K562 (cell line): ENCODE results near the gene PUS7L. TPM values are rescaled to one million over a fixed set of nuclear protein-coding genes. Genes with fewer than 3 reads are reported as not detected.

Source experiments
- SNIP1 ChIP-seq: fragments of 450-650 bp; IDR thresholded peaks from 2 replicates; pipeline ENCODE4 v1.7.1; 2017; ENCODE audit warnings: low read depth, mild to moderate bottlenecking
- polyA plus RNA-seq, 8 experiments: library from polyadenylated mRNA; depleted of rRNA in 4 of 8; stranded (reverse) in 5 of 8; unstranded in 3 of 8; fragments of >200 nt; fragmentation: Nextera tagmentation in 2 of 8; fragmentation: Illumina TruSeq in 1 of 8; extraction: Ambion mirVana in 2 of 8; extraction: Trizol in 1 of 8; gene quantifications; 2 replicates each; pipeline versions ENCODE4 v1.2.1 to v1.2.3, GENCODE V29; 2011 to 2014; ENCODE audit warnings: inconsistent platforms in 1 of 8, missing spikeins in 1 of 8
- total RNA-seq, 7 experiments: library from RNA; depleted of rRNA in 6 of 7; stranded (reverse); fragments of >200 nt in 6 of 7; fragmentation: Illumina TruSeq in 2 of 7; extraction: Trizol in 2 of 7; gene quantifications; 2 replicates each; pipeline versions ENCODE4 v1.2.1 to v1.2.3, GENCODE V29; 2011 to 2021; ENCODE audit warnings: low replicate concordance in 1 of 7
- TF ChIP-seq, protein P1 (sequence below): fragments of 450-650 bp; IDR thresholded peaks from 2 replicates; pipeline ENCODE4 v1.6.1; 2016; ENCODE audit warnings: low read depth, mild to moderate bottlenecking, moderate library complexity
- TF ChIP-seq, protein P2 (sequence below): sonication (generic); formaldehyde crosslinking; IDR thresholded peaks from 2 replicates; pipeline ENCODE4 v1.9.0; 2022; ENCODE audit warnings: mild to moderate bottlenecking, missing genetic modification reagents
- TF ChIP-seq, protein P3 (sequence below): fragments of 450-650 bp; IDR thresholded peaks from 2 replicates; pipeline ENCODE4 v1.6.1; 2016; ENCODE audit warnings: mild to moderate bottlenecking, moderate library complexity
- TF ChIP-seq, protein P4 (sequence below): fragments of 200-800 bp; sonication (Bioruptor generic); IDR thresholded peaks from 2 replicates; pipeline ENCODE4 v1.6.1; 2016; ENCODE audit warnings: missing genetic modification characterization, missing compliant biosample characterization
- TF ChIP-seq, protein P5 (sequence below): fragments of 450-650 bp; IDR thresholded peaks from 2 replicates; pipeline ENCODE4 v1.6.1; 2016

The PUS7L gene
- total and polyA plus RNA-seq, 9 of the 15 experiments (the other 6 are each of a cell fraction or from before 2014, with no cell fraction given): 10.8 to 53.3 (median 25.2) TPM

DNA sequence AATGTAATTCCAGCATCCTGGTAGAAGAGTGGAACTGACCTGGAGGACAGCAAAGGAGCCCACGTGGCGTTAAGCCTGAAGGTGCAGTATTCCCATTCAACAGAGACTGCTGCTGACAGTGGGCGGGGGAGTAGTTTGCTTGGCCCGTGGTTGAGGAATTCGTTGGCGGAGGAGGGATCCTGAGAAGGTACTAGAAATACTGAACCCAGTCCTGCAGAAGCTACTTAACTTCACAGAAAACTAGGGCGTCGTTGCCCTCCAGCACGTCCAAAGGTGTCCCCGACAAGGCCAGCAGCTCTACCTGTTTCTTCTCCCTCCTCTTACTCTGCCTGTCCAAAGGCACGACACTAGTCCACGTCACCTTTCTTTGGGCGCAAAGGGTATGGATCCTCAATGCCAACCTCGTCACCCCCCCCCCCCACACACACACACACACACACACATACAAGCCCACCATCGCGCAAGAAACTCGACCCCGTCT, 303 bp downstream of the PUS7L start (continued):
- TF ChIP-seq, protein P1, sequence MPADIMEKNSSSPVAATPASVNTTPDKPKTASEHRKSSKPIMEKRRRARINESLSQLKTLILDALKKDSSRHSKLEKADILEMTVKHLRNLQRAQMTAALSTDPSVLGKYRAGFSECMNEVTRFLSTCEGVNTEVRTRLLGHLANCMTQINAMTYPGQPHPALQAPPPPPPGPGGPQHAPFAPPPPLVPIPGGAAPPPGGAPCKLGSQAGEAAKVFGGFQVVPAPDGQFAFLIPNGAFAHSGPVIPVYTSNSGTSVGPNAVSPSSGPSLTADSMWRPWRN: no peak
- TF ChIP-seq, protein P2, sequence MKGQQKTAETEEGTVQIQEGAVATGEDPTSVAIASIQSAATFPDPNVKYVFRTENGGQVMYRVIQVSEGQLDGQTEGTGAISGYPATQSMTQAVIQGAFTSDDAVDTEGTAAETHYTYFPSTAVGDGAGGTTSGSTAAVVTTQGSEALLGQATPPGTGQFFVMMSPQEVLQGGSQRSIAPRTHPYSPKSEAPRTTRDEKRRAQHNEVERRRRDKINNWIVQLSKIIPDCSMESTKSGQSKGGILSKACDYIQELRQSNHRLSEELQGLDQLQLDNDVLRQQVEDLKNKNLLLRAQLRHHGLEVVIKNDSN: peak; percentile 53; the same call in 1 of the 2 replicates
- no peak for TF ChIP-seq SNIP1
- TF ChIP-seq, protein P3, sequence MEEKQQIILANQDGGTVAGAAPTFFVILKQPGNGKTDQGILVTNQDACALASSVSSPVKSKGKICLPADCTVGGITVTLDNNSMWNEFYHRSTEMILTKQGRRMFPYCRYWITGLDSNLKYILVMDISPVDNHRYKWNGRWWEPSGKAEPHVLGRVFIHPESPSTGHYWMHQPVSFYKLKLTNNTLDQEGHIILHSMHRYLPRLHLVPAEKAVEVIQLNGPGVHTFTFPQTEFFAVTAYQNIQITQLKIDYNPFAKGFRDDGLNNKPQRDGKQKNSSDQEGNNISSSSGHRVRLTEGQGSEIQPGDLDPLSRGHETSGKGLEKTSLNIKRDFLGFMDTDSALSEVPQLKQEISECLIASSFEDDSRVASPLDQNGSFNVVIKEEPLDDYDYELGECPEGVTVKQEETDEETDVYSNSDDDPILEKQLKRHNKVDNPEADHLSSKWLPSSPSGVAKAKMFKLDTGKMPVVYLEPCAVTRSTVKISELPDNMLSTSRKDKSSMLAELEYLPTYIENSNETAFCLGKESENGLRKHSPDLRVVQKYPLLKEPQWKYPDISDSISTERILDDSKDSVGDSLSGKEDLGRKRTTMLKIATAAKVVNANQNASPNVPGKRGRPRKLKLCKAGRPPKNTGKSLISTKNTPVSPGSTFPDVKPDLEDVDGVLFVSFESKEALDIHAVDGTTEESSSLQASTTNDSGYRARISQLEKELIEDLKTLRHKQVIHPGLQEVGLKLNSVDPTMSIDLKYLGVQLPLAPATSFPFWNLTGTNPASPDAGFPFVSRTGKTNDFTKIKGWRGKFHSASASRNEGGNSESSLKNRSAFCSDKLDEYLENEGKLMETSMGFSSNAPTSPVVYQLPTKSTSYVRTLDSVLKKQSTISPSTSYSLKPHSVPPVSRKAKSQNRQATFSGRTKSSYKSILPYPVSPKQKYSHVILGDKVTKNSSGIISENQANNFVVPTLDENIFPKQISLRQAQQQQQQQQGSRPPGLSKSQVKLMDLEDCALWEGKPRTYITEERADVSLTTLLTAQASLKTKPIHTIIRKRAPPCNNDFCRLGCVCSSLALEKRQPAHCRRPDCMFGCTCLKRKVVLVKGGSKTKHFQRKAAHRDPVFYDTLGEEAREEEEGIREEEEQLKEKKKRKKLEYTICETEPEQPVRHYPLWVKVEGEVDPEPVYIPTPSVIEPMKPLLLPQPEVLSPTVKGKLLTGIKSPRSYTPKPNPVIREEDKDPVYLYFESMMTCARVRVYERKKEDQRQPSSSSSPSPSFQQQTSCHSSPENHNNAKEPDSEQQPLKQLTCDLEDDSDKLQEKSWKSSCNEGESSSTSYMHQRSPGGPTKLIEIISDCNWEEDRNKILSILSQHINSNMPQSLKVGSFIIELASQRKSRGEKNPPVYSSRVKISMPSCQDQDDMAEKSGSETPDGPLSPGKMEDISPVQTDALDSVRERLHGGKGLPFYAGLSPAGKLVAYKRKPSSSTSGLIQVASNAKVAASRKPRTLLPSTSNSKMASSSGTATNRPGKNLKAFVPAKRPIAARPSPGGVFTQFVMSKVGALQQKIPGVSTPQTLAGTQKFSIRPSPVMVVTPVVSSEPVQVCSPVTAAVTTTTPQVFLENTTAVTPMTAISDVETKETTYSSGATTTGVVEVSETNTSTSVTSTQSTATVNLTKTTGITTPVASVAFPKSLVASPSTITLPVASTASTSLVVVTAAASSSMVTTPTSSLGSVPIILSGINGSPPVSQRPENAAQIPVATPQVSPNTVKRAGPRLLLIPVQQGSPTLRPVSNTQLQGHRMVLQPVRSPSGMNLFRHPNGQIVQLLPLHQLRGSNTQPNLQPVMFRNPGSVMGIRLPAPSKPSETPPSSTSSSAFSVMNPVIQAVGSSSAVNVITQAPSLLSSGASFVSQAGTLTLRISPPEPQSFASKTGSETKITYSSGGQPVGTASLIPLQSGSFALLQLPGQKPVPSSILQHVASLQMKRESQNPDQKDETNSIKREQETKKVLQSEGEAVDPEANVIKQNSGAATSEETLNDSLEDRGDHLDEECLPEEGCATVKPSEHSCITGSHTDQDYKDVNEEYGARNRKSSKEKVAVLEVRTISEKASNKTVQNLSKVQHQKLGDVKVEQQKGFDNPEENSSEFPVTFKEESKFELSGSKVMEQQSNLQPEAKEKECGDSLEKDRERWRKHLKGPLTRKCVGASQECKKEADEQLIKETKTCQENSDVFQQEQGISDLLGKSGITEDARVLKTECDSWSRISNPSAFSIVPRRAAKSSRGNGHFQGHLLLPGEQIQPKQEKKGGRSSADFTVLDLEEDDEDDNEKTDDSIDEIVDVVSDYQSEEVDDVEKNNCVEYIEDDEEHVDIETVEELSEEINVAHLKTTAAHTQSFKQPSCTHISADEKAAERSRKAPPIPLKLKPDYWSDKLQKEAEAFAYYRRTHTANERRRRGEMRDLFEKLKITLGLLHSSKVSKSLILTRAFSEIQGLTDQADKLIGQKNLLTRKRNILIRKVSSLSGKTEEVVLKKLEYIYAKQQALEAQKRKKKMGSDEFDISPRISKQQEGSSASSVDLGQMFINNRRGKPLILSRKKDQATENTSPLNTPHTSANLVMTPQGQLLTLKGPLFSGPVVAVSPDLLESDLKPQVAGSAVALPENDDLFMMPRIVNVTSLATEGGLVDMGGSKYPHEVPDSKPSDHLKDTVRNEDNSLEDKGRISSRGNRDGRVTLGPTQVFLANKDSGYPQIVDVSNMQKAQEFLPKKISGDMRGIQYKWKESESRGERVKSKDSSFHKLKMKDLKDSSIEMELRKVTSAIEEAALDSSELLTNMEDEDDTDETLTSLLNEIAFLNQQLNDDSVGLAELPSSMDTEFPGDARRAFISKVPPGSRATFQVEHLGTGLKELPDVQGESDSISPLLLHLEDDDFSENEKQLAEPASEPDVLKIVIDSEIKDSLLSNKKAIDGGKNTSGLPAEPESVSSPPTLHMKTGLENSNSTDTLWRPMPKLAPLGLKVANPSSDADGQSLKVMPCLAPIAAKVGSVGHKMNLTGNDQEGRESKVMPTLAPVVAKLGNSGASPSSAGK: peak; percentile 77
- TF ChIP-seq, protein P4, sequence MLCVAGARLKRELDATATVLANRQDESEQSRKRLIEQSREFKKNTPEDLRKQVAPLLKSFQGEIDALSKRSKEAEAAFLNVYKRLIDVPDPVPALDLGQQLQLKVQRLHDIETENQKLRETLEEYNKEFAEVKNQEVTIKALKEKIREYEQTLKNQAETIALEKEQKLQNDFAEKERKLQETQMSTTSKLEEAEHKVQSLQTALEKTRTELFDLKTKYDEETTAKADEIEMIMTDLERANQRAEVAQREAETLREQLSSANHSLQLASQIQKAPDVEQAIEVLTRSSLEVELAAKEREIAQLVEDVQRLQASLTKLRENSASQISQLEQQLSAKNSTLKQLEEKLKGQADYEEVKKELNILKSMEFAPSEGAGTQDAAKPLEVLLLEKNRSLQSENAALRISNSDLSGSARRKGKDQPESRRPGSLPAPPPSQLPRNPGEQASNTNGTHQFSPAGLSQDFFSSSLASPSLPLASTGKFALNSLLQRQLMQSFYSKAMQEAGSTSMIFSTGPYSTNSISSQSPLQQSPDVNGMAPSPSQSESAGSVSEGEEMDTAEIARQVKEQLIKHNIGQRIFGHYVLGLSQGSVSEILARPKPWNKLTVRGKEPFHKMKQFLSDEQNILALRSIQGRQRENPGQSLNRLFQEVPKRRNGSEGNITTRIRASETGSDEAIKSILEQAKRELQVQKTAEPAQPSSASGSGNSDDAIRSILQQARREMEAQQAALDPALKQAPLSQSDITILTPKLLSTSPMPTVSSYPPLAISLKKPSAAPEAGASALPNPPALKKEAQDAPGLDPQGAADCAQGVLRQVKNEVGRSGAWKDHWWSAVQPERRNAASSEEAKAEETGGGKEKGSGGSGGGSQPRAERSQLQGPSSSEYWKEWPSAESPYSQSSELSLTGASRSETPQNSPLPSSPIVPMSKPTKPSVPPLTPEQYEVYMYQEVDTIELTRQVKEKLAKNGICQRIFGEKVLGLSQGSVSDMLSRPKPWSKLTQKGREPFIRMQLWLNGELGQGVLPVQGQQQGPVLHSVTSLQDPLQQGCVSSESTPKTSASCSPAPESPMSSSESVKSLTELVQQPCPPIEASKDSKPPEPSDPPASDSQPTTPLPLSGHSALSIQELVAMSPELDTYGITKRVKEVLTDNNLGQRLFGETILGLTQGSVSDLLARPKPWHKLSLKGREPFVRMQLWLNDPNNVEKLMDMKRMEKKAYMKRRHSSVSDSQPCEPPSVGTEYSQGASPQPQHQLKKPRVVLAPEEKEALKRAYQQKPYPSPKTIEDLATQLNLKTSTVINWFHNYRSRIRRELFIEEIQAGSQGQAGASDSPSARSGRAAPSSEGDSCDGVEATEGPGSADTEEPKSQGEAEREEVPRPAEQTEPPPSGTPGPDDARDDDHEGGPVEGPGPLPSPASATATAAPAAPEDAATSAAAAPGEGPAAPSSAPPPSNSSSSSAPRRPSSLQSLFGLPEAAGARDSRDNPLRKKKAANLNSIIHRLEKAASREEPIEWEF: no peak
- TF ChIP-seq, protein P5, sequence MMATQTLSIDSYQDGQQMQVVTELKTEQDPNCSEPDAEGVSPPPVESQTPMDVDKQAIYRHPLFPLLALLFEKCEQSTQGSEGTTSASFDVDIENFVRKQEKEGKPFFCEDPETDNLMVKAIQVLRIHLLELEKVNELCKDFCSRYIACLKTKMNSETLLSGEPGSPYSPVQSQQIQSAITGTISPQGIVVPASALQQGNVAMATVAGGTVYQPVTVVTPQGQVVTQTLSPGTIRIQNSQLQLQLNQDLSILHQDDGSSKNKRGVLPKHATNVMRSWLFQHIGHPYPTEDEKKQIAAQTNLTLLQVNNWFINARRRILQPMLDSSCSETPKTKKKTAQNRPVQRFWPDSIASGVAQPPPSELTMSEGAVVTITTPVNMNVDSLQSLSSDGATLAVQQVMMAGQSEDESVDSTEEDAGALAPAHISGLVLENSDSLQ: no peak
